Measurements from ENCODE around the gene TEX54.
"Not testable (repeated sequence)": the region's sequence is repeated elsewhere in the genome, so short reads cannot be mapped to it uniquely, and the experiment has no call there.

Gene TEX54

GRCh38 chr11:62832336-62833234 is at the start of gene TEX54:
TSS of gene TEX54 (minus strand) at chr11:62832841.
- DNase-seq = no peak

- DNase-seq = no peak
These were observed 49.7 kb upstream of the TEX54 start for GRCh38 chr11:62882431-62882749.

- peak; percentile 92 for DNase-seq
These were observed 49.2 kb upstream of the TEX54 start for GRCh38 chr11:62881579-62882430.

- peak; percentile 93 for DNase-seq
These were observed 48.4 kb upstream of the TEX54 start, which contains the start of gene SLC3A2 for GRCh38 chr11:62880803-62881578. TSS of gene SLC3A2 (plus strand) at chr11:62880896. CDS start at chr11:62881024, 128 bp downstream.

GRCh38 chr11:62880231-62880802 is 47.7 kb upstream of the TEX54 start:
- DNase-seq = no peak

GRCh38 chr11:62879235-62879978 is 46.8 kb upstream of the TEX54 start:
- DNase-seq = no peak

- DNase-seq = no peak
These were observed 44.1 kb upstream of the TEX54 start for GRCh38 chr11:62876712-62877111.

GRCh38 chr11:62875698-62876478 is 43.2 kb upstream of the TEX54 start:
- no peak for DNase-seq

GRCh38 chr11:62874851-62875250 is 42.2 kb upstream of the TEX54 start:
- no peak for DNase-seq

GRCh38 chr11:62865635-62866034 is 33.0 kb upstream of the TEX54 start:
- no peak for DNase-seq

GRCh38 chr11:62863687-62864335 is 31.2 kb upstream of the TEX54 start:
- no peak for DNase-seq

- not testable (repeated sequence) for DNase-seq
These were observed 29.0 kb upstream of the TEX54 start for GRCh38 chr11:62861564-62862192.

GRCh38 chr11:62860835-62861563 is 28.4 kb upstream of the TEX54 start:
- no peak for DNase-seq

GRCh38 chr11:62859281-62859703 is 26.7 kb upstream of the TEX54 start:
- not testable (repeated sequence) for DNase-seq

- no peak for DNase-seq
These were observed 25.6 kb upstream of the TEX54 start for GRCh38 chr11:62858201-62858600.

GRCh38 chr11:62857541-62857982 is 24.9 kb upstream of the TEX54 start:
- DNase-seq = no peak

- no peak for DNase-seq
These were observed 23.8 kb upstream of the TEX54 start for GRCh38 chr11:62856333-62856895.

- DNase-seq = peak; percentile 99
These were observed 23.1 kb upstream of the TEX54 start for GRCh38 chr11:62855571-62856332.
